Upper lobe of left lung (tissue), 6 donors: ENCODE measurements around the gene CYRIA. TPM values are rescaled to one million over a fixed set of nuclear protein-coding genes. Genes with fewer than 3 reads are reported as not detected.
A peak's percentile ranks its signal among the peaks of the same experiment; 100 is the strongest.

Experiments used
- ATAC-seq, 2 donors: fragments of 200-7000 bp; cut with Tn5 transposase; one replicate each; pipeline ENCODE4 v1.9.1; 2022; ENCODE audit warnings: mild to moderate bottlenecking in 2 of 2, moderate library complexity in 2 of 2; ENCODE audit not compliant: low FRiP score in 2 of 2
- DNase-seq, 2 donors: peaks; one replicate each; pipeline ENCODE4 v3.0.0-alpha.2; 2019 to 2020
- H3K27ac ChIP-seq, 4 donors: fragments of 200-600 bp; sonication (generic); one replicate each; pipeline ENCODE4 v1.5.1; 2016 to 2019
- H3K27me3 ChIP-seq, 4 donors: fragments of 200-600 bp; sonication (generic); one replicate each; pipeline ENCODE4 v1.5.1; 2017 to 2019
- H3K36me3 ChIP-seq, 4 donors: fragments of 200-600 bp; sonication (generic); one replicate each; pipeline ENCODE4 v1.5.1; 2016 to 2019
- H3K4me1 ChIP-seq, 4 donors: fragments of 200-600 bp; sonication (generic); one replicate each; pipeline ENCODE4 v1.5.1; 2018 to 2019
- H3K4me3 ChIP-seq, 4 donors: fragments of 200-600 bp; sonication (generic); one replicate each; pipeline ENCODE4 v1.5.1; 2017 to 2019; ENCODE audit warnings: mild to moderate bottlenecking in 2 of 4, moderate library complexity in 1 of 4
- H3K9me3 ChIP-seq, 4 donors: fragments of 200-600 bp; sonication (generic); one replicate each; pipeline ENCODE4 v1.5.1; 2018 to 2019
- EP300 ChIP-seq, 4 donors: sonication (generic); formaldehyde crosslinking; IDR thresholded peaks; one replicate each; pipeline ENCODE4 v1.5.1; 2017; ENCODE audit warnings: antibody characterized with exemption in 4 of 4, control low read depth in 2 of 4
- POLR2A ChIP-seq, 4 donors: fragments of 450-650 bp; IDR thresholded peaks; one replicate each; pipeline ENCODE4 v1.5.1; 2016 to 2017; ENCODE audit warnings: antibody characterized with exemption in 4 of 4, mild to moderate bottlenecking in 2 of 4
- POLR2AphosphoS5 ChIP-seq, 2 donors: sonication (generic); formaldehyde crosslinking; IDR thresholded peaks; one replicate each; pipeline ENCODE4 v1.5.1; 2017; ENCODE audit warnings: antibody characterized with exemption in 2 of 2
- WGBS, 2 donors: methylation state at CpG; one replicate each; pipeline ENCODE4 v1.1.5; 2017 to 2018; 5-methylcytosine and 5-hydroxymethylcytosine counted together
- total RNA-seq, 6 donors: library from RNA; depleted of rRNA in 4 of 6; stranded (reverse); fragments of >200 nt in 4 of 6; gene quantifications; one replicate each; pipeline versions ENCODE4 v1.1.0 to v1.2.1, GENCODE V29; 2016 to 2021
- TF ChIP-seq, protein P1 (sequence below), 6 experiments: fragments of 450-650 bp in 4 of 6; fragments of 200-600 bp in 2 of 6; sonication (generic) in 2 of 6; IDR thresholded peaks; one replicate each; pipeline ENCODE4 v1.5.1; 2016 to 2019; ENCODE audit warnings: antibody characterized with exemption in 6 of 6
- donor health status: DM: no; HTN: no; CAD: no; lungs with moderate emphysema.
- donor health status: DM: no; HTN: yes; CAD: no; lungs with severe emphysema.

CYRIA gene
- total RNA-seq, 6 donors from 2014 or later, result 14.9 to 23.5 (median 20.5) TPM

DNA sequence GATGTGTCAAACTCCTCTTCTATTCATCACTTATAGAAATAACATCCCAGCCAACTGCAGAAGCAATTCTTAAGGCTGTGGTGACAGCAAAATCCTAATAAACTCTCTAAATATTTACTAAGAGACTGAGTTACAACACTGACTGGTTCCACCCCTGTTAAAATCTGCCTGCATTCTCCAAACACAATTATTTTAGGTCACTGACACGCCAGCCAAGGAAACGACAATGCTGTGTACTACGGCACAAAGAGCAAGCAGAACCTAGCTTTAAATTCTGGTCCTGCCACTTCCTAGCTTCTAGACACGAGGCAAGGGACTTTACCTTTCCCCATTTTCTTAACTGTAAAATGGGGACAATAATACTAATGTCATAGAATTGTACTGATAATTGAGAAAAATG is 4.1 kb downstream of the CYRIA start:
- no peak overlapping the region for H3K4me3 ChIP-seq
- TF ChIP-seq POLR2A (IDR thresholded peaks at IDR 0.05), result no peak
- TF ChIP-seq, protein P1, sequence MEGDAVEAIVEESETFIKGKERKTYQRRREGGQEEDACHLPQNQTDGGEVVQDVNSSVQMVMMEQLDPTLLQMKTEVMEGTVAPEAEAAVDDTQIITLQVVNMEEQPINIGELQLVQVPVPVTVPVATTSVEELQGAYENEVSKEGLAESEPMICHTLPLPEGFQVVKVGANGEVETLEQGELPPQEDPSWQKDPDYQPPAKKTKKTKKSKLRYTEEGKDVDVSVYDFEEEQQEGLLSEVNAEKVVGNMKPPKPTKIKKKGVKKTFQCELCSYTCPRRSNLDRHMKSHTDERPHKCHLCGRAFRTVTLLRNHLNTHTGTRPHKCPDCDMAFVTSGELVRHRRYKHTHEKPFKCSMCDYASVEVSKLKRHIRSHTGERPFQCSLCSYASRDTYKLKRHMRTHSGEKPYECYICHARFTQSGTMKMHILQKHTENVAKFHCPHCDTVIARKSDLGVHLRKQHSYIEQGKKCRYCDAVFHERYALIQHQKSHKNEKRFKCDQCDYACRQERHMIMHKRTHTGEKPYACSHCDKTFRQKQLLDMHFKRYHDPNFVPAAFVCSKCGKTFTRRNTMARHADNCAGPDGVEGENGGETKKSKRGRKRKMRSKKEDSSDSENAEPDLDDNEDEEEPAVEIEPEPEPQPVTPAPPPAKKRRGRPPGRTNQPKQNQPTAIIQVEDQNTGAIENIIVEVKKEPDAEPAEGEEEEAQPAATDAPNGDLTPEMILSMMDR (IDR thresholded peaks at IDR 0.05), result no peak
- no peaks in the 10 kb centered on the region for H3K9me3 ChIP-seq
- ATAC-seq (no peak), DNase-seq (no peak)
- H3K27me3 ChIP-seq, result no peaks in the 10 kb centered on the region
- peak overlapping the region in 2 of 4 donors; percentile 6 to 49 for H3K27ac ChIP-seq
- WGBS, 2 donors, result 34 to 37% methylated on average over 4 of the region's 4 CpGs
- peaks cover 0 to 6% (median 0%) of the 10 kb centered on the region in 4 donors for H3K36me3 ChIP-seq
- peaks cover 66 to 85% (median 69%) of the 10 kb centered on the region in 4 donors for H3K4me1 ChIP-seq

DNA sequence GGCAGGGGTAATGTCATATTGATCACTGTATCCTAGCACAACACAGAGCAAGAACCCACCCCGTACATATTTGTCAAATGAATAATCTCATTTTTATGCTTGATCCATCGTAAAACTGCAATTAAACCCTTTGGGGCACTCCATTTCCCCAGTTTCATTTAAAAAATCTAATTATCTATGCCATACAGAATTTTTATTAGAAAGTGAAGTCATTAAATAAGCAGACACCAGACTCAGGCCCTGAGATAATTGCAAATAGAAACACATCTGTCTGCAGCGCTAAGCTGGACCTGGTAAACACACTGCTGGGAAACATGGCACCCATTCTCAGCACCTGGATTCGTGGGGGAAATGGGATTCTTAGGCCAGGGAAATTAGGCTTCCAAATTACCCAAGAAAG is 5.1 kb downstream of the CYRIA start:
- H3K4me1 ChIP-seq, result peaks cover 70 to 88% (median 74%) of the 10 kb centered on the region in 4 donors
- no peak for ATAC-seq
- DNase-seq, result no peak
- peaks cover 0 to 6% (median 0%) of the 10 kb centered on the region in 4 donors for H3K36me3 ChIP-seq
- no peak overlapping the region for H3K4me3 ChIP-seq
- TF ChIP-seq POLR2AphosphoS5 (IDR thresholded peaks at IDR 0.05), result no peak
- H3K27ac ChIP-seq, result peak overlapping the region in 1 of 4 donors; percentile 5
- H3K27me3 ChIP-seq, result no peaks in the 10 kb centered on the region
- no peaks in the 10 kb centered on the region for H3K9me3 ChIP-seq
- 70 to 92% methylated on average over 4 of the region's 4 CpGs for WGBS, 2 donors

DNA sequence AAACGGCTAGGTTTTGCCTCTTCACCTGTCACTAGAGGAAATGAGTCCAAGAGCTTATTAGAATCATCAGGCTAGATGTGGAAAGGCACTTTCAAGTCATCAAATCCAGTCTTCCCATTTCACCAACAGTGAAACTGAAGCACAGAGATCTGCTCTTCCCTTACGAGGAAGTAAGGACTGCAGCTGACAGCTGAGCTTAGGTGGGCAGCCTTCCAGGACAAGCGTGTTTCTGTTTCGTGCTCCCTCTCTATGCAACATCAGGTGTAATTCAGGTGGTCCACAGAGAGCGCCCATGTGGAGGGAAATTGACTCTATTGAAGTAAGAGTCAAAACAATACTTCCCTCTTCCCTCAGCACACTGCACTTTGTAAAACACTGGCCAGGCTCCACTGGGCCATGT is 5.5 kb downstream of the CYRIA start:
- H3K27me3 ChIP-seq, result no peaks in the 10 kb centered on the region
- H3K9me3 ChIP-seq, result no peaks in the 10 kb centered on the region
- 38 to 40% methylated on average over 5 of the region's 5 CpGs for WGBS, 2 donors
- DNase-seq, result no peak
- ATAC-seq, result no peak
- H3K27ac ChIP-seq, result peak overlapping the region in 1 of 4 donors; percentile 5
- H3K4me1 ChIP-seq, result peaks cover 70 to 89% (median 74%) of the 10 kb centered on the region in 4 donors
- TF ChIP-seq EP300 (IDR thresholded peaks at IDR 0.05) (no peak), POLR2A (IDR thresholded peaks at IDR 0.05) (no peak), POLR2AphosphoS5 (IDR thresholded peaks at IDR 0.05) (no peak)
- TF ChIP-seq, protein P1 (IDR thresholded peaks at IDR 0.05), result no peak
- no peak overlapping the region for H3K4me3 ChIP-seq
- H3K36me3 ChIP-seq, result peaks cover 0 to 6% (median 0%) of the 10 kb centered on the region in 4 donors

DNA sequence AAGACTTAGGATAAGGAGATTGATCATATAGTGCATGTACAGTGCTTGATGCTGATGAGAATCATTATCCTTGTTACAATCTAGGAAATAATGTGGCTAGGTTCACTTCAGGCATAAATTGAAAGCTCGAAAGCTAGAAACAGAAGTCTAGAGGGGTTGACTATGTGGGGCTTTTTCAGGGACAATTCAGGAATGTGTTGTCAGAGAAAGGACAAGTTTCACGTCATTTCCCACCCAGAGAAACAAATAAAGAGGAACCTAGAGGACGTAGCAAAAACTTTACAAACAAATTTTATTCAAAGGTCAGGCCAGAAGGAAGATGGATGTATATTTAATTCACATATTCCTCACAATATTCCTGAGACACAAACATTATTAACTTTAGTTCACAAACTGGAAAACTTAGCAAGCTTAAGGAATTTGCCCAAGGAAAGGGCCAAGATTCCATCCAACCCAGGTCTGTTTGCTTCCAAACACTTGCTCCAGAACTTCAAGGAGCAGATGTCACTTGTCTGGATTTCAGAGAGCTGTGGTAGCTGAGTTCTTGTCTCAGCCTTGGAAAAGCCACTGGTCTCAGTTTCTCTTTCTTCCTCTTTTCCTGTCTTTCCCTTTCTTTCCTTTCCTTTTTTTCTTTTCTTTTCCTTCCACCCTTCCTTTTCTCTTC is 7.4 kb downstream of the CYRIA start:
- no peak for DNase-seq
- 50 to 52% methylated on average over 3 of the region's 3 CpGs for WGBS, 2 donors
- H3K36me3 ChIP-seq, result peaks cover 0 to 6% (median 0%) of the 10 kb centered on the region in 4 donors
- H3K4me3 ChIP-seq, result no peak overlapping the region
- H3K9me3 ChIP-seq, result no peaks in the 10 kb centered on the region
- peaks cover 71 to 87% (median 75%) of the 10 kb centered on the region in 4 donors for H3K4me1 ChIP-seq
- H3K27me3 ChIP-seq, result no peaks in the 10 kb centered on the region
- ATAC-seq, result peak in 1 of 2 donors; percentile 37
- peak in 1 of 4 donors; percentile 18 for TF ChIP-seq EP300 (IDR thresholded peaks at IDR 0.05)
- TF ChIP-seq POLR2A (IDR thresholded peaks at IDR 0.05), result peak in 1 of 4 donors; percentile 19
- peak in 1 of 2 donors; percentile 22 for TF ChIP-seq POLR2AphosphoS5 (IDR thresholded peaks at IDR 0.05)
- TF ChIP-seq, protein P1 (IDR thresholded peaks at IDR 0.05), result no peak
- H3K27ac ChIP-seq, result peak overlapping the region; percentile 69 to 83 (median 73)

DNA sequence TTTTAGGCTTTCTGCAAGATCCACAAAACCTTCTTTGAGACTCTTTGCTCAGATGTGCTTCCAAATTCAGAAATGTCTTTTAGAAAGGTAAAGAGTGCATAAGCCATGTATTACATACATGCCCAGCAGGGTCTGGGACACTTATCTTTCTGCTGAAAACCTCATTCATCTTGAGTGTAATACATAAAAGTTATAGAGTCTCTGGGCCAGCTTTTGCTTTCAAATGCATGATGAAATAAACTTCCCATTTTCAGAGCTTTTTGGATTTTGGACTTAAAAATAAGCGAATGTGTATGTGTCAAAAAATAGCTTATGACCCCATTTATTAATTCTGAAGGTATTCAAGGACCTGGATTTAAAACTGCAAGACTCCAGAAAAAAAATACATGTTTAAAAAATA is 8.0 kb downstream of the CYRIA start:
- H3K27me3 ChIP-seq, result no peaks in the 10 kb centered on the region
- H3K4me3 ChIP-seq, result no peak overlapping the region
- H3K36me3 ChIP-seq, result peaks cover 0 to 6% (median 0%) of the 10 kb centered on the region in 4 donors
- whole genome bisulfite sequencing, 2 donors, result 70 to 73% methylated on average over 1 of the region's 1 CpG
- H3K27ac ChIP-seq, result peak overlapping the region; percentile 69 to 83 (median 73)
- H3K9me3 ChIP-seq, result no peaks in the 10 kb centered on the region
- no peak for ATAC-seq
- no peak for DNase-seq
- TF ChIP-seq POLR2AphosphoS5 (IDR thresholded peaks at IDR 0.05) (no peak), EP300 (IDR thresholded peaks at IDR 0.05) (no peak), POLR2A (IDR thresholded peaks at IDR 0.05) (no peak)
- TF ChIP-seq, protein P1 (IDR thresholded peaks at IDR 0.05), result no peak
- peaks cover 71 to 87% (median 75%) of the 10 kb centered on the region in 4 donors for H3K4me1 ChIP-seq
